PC-9 (cell line): Measurements from ENCODE around the gene ETHE1. TPM values are rescaled to one million over a fixed set of nuclear protein-coding genes. Genes with fewer than 3 reads are reported as not detected.
"Not testable (repeated sequence)": the region's sequence is repeated elsewhere in the genome, so short reads cannot be mapped to it uniquely, and the experiment has no call there.

ENCODE experiments used
- BruUV-seq: library from RNA; stranded (reverse); fragments of 400-500 nt; replicated peaks from 2 replicates; lab custom pipeline; 2021; lab: Mats Ljungman, UMichigan
- CTCF ChIA-PET: fragments of 300-600 bp; sonication (Branson Sonifier 250); formaldehyde crosslinking; loops from one replicate; lab custom pipeline; 2022; ENCODE audit warnings: antibody characterized with exemption; lab: Charles Lee
- POLR2A ChIA-PET: fragments of 300-600 bp; sonication (Branson Sonifier 250); formaldehyde crosslinking; loops from one replicate; lab custom pipeline; 2022; ENCODE audit warnings: antibody characterized with exemption; ENCODE audit not compliant: unreplicated experiment; lab: Charles Lee
- DNase-seq, 2 experiments: peaks; one replicate each; pipeline versions ENCODE4 v3.0.0 to v3.0.0-alpha.2; 2015 to 2022; ENCODE audit warnings: mixed read lengths in 1 of 2
- H2AFZ ChIP-seq: fragments of 200-600 bp; sonication (generic); 2 replicates; pipeline ENCODE4 v1.8.1; 2017; ENCODE audit warnings: antibody characterized with exemption
- H3F3A ChIP-seq: fragments of 200-600 bp; sonication (generic); 2 replicates; pipeline ENCODE4 v1.8.1; 2017; ENCODE audit warnings: antibody characterized with exemption, mild to moderate bottlenecking, low read depth; ENCODE audit not compliant: insufficient read depth
- H3K27ac ChIP-seq: fragments of 200-600 bp; sonication (generic); 2 replicates; pipeline ENCODE4 v1.6.1; 2016; ENCODE audit warnings: mixed run types
- H3K27me3 ChIP-seq: fragments of 200-600 bp; sonication (generic); 2 replicates; pipeline ENCODE4 v1.6.1; 2016; ENCODE audit warnings: low read depth, mixed run types; ENCODE audit not compliant: insufficient read depth
- H3K36me3 ChIP-seq: fragments of 200-600 bp; sonication (generic); 2 replicates; pipeline ENCODE4 v1.6.1; 2016; ENCODE audit warnings: low read depth, mixed run types
- H3K4me1 ChIP-seq: fragments of 200-600 bp; sonication (generic); replicated peaks from 2 replicates; pipeline ENCODE4 v1.6.1; 2016; ENCODE audit warnings: mixed run types; ENCODE audit not compliant: insufficient read depth
- H3K4me2 ChIP-seq: fragments of 200-600 bp; sonication (generic); 2 replicates; pipeline ENCODE4 v1.6.1; 2017; ENCODE audit warnings: mixed run types
- H3K4me3 ChIP-seq: fragments of 200-600 bp; sonication (generic); 2 replicates; pipeline ENCODE4 v1.6.1; 2016; ENCODE audit warnings: mixed run types
- H3K79me2 ChIP-seq: fragments of 200-600 bp; sonication (generic); 2 replicates; pipeline ENCODE4 v1.6.1; 2017; ENCODE audit warnings: low read depth, mixed run types
- H3K9me2 ChIP-seq: fragments of 200-600 bp; sonication (generic); 2 replicates; pipeline ENCODE4 v1.8.1; 2017; ENCODE audit warnings: mild to moderate bottlenecking; ENCODE audit not compliant: insufficient read depth
- H3K9me3 ChIP-seq: fragments of 200-600 bp; sonication (generic); 2 replicates; pipeline ENCODE4 v1.8.1; 2016; ENCODE audit warnings: low read depth; ENCODE audit not compliant: insufficient read depth
- H4K20me1 ChIP-seq: fragments of 200-600 bp; sonication (generic); 2 replicates; pipeline ENCODE4 v1.8.1; 2017; ENCODE audit not compliant: insufficient read depth
- CTCF ChIP-seq: fragments of 200-600 bp; sonication (generic); conservative IDR thresholded peaks from 2 replicates; pipeline ENCODE4 v1.6.1; 2017; ENCODE audit warnings: mixed run types, antibody characterized with exemption, mild to moderate bottlenecking, moderate library complexity
- EZH2 ChIP-seq: fragments of 200-600 bp; sonication (generic); IDR thresholded peaks from 2 replicates; pipeline ENCODE4 v1.8.0; 2017; ENCODE audit warnings: antibody characterized with exemption, low read depth
- intact Hi-C: fragments of 100-400 bp; cut with micrococcal nuclease; formaldehyde crosslinking; loops from one replicate; pipeline ENCODE4 v1.10.0; 2022; ENCODE audit not compliant: unreplicated experiment
- total RNA-seq: library from RNA; stranded (reverse); gene quantifications from 2 replicates; pipeline ENCODE4 v1.2.3, GENCODE V29; 2021

The ETHE1 gene
- total RNA-seq, 1 experiment from 2014 or later = 83.4 TPM

GRCh38 chr19:43524922-43525835, 1.8 kb downstream of the ETHE1 start:
- CTCF ChIA-PET = interaction anchor here (0.6 to 0.7 kb wide), 3 partner anchors 50 to 865 kb away, joined by 3 to 4 read pairs (median 3); partner anchors contain the start of gene XRCC1
- Histone ChIP-seq H3K27me3 (no peaks in the 10 kb centered on the region), H3K4me3 (peak overlapping the region; percentile 97), H3K27ac (peak overlapping the region; percentile 46), H3K4me2 (peak overlapping the region; percentile 87), H3K9me3 (no peaks in the 10 kb centered on the region), H3K9me2 (no peaks in the 10 kb centered on the region), H3K36me3 (0 out of 2 replicates have a peak, but pooled peaks cover 7% of the 10 kb centered on the region), H4K20me1 (no peaks in the 10 kb centered on the region), H3K4me1 (peaks cover 50% of the 10 kb centered on the region), H2AFZ (peak overlapping the region; percentile 93; the same call in 1 of the 2 replicates), H3K79me2 (peaks cover 51% of the 10 kb centered on the region), H3F3A (peaks cover 61% of the 10 kb centered on the region; the same call in 1 of the 2 replicates)
- BruUV-seq = no TSS peak
- intact Hi-C loops = loop anchor here (5.0 kb wide), 1 partner anchor 52 kb away; the partner anchor contains the start of genes PINLYP and XRCC1
- POLR2A ChIA-PET = interaction anchor here (0.5 to 0.7 kb wide), 5 partner anchors 10 to 1278 kb away, joined by 3 to 4 read pairs (median 4); no protein-coding TSS in a partner anchor
- TF ChIP-seq EZH2 = no peak
- no peak for TF ChIP-seq CTCF
- peak; percentile 72 to 80 for DNase-seq

GRCh38 chr19:43523696-43524095, 3.3 kb downstream of the ETHE1 start:
- intact Hi-C loops, H2AFZ ChIP-seq, H3K27me3 ChIP-seq, POLR2A ChIA-PET, H3K36me3 ChIP-seq, H3K27ac ChIP-seq, H3K9me3 ChIP-seq, H3K4me3 ChIP-seq, H4K20me1 ChIP-seq, H3K9me2 ChIP-seq, DNase-seq, BruUV-seq: not testable (repeated sequence)
- peak overlapping the region; percentile 19 for H3K4me2 ChIP-seq
- H3K4me1 ChIP-seq = peaks cover 45% of the 10 kb centered on the region
- H3F3A ChIP-seq = peaks cover 65% of the 10 kb centered on the region
- CTCF ChIA-PET = interaction anchor here (0.6 kb wide), 1 partner anchor 8 kb away, joined by 10 read pairs; no protein-coding TSS in a partner anchor
- H3K79me2 ChIP-seq = peaks cover 52% of the 10 kb centered on the region

- no peak for DNase-seq
- POLR2A ChIA-PET = no interaction called here
- CTCF ChIA-PET = interaction anchor here (0.6 kb wide), 1 partner anchor 9 kb away, joined by 10 read pairs; no protein-coding TSS in a partner anchor
- Histone ChIP-seq H3K27ac (0 out of 2 replicates have a peak overlapping the region, but pooled peaks have one; percentile 2), H3K27me3 (no peaks in the 10 kb centered on the region), H3K4me3 (no peak overlapping the region), H3K4me1 (peaks cover 49% of the 10 kb centered on the region), H2AFZ (no peak overlapping the region), H3K36me3 (0 out of 2 replicates have a peak, but pooled peaks cover 7% of the 10 kb centered on the region), H3K79me2 (peaks cover 56% of the 10 kb centered on the region), H4K20me1 (no peaks in the 10 kb centered on the region), H3F3A (peaks cover 65% of the 10 kb centered on the region), H3K9me3 (no peaks in the 10 kb centered on the region), H3K9me2 (no peaks in the 10 kb centered on the region), H3K4me2 (peak overlapping the region; percentile 19)
- BruUV-seq = no TSS peak
- no peak for TF ChIP-seq CTCF
- TF ChIP-seq EZH2 = no peak
- intact Hi-C loops = no loop called here
Observed at GRCh38 chr19:43522929-43523328, 4.1 kb downstream of the ETHE1 start.
